ENCODE measurements around the gene MAZ. TPM values are rescaled to one million over a fixed set of nuclear protein-coding genes. Genes with fewer than 3 reads are reported as not detected.

Gene MAZ
- polyA plus RNA-seq, 1 of the 3 experiments (the other 2 are of a cell fraction), result 163 TPM

- no peak for TF ChIP-seq SIN3A (IDR thresholded peaks at IDR 0.05; ENCODE audit: borderline replicate concordance, low read depth, low read length)
- TF ChIP-seq TEAD4 (IDR thresholded peaks at IDR 0.05; ENCODE audit: borderline replicate concordance, insufficient read depth), result no peak
- TF ChIP-seq GATA2 (CRISPR knock-in tag; IDR thresholded peaks at IDR 0.05), result no peak
- TF ChIP-seq FOXM1 (IDR thresholded peaks at IDR 0.05; ENCODE audit: low read depth), result no peak
- no peak for TF ChIP-seq FOXJ3 (CRISPR knock-in tag; IDR thresholded peaks at IDR 0.05)
Observed at GRCh38 chr16:29852654-29853053, 46.3 kb downstream of the MAZ start (continued).

GRCh38 chr16:29854520-29855100 is 48.3 kb downstream of the MAZ start:
- CTCF ChIA-PET, result interaction anchor here (0.9 to 2.7 kb wide), 4 partner anchors 9 to 55 kb away, joined by 3 to 10 read pairs (median 5); partner anchors contain the start of genes MAZ and MVP
- H3K9me2 ChIP-seq, result no peaks in the 10 kb centered on the region
- H3K27ac ChIP-seq (ENCODE audit: low read depth in 2 of 2, low read length in 1 of 2), result no peak overlapping the region
- H3F3A ChIP-seq (replicated peaks; ENCODE audit: insufficient read depth), result peaks cover 27% of the 10 kb centered on the region
- no peak for DNase-seq
- no peaks in the 10 kb centered on the region for H4K20me1 ChIP-seq (ENCODE audit: insufficient read depth)
- H3K4me3 ChIP-seq (ENCODE audit: low read depth in 2 of 2, low read length in 1 of 2), result no peak overlapping the region
- no peaks in the 10 kb centered on the region for H3K9me3 ChIP-seq
- peaks cover 0 to 7% of the 10 kb centered on the region in 2 experiments for H3K36me3 ChIP-seq (replicated peaks in 1 of 2; ENCODE audit: control insufficient read depth in 1 of 2, insufficient read depth in 2 of 2, low read length in 1 of 2)
- WGBS (ENCODE audit: low lambda C conversion rate), result 91% methylated on average over 5 of the region's 5 CpGs
- TF ChIP-seq MEF2A (IDR thresholded peaks at IDR 0.05; ENCODE audit: borderline replicate concordance, low read depth), result no peak
- no peak for TF ChIP-seq RCOR1 (IDR thresholded peaks at IDR 0.05; ENCODE audit: low read length)
- no peak for TF ChIP-seq JUND (IDR thresholded peaks at IDR 0.05)
- no peak for TF ChIP-seq RFX5 (IDR thresholded peaks at IDR 0.05; ENCODE audit: low read length)
- no peak for TF ChIP-seq TAF1 (IDR thresholded peaks at IDR 0.05; ENCODE audit: borderline replicate concordance, low read depth, low read length)
- no peak for TF ChIP-seq MXI1 (IDR thresholded peaks at IDR 0.05; ENCODE audit: low read depth, low read length)
- no peak for TF ChIP-seq REST (IDR thresholded peaks at IDR 0.05; ENCODE audit: low read depth, low read length)
- TF ChIP-seq NRF1 (IDR thresholded peaks at IDR 0.05; ENCODE audit: low read depth, low read length), result no peak
- TF ChIP-seq FOXM1 (IDR thresholded peaks at IDR 0.05; ENCODE audit: low read depth), result no peak
- TF ChIP-seq TCF12 (IDR thresholded peaks at IDR 0.05), result no peak
- no peak for TF ChIP-seq SMC3 (IDR thresholded peaks at IDR 0.05; ENCODE audit: low read depth, low read length)
- TF ChIP-seq POLR2AphosphoS5 (IDR thresholded peaks at IDR 0.05; ENCODE audit: low read depth, low read length), result no peak
- no peak for TF ChIP-seq SIN3A (IDR thresholded peaks at IDR 0.05; ENCODE audit: borderline replicate concordance, low read depth, low read length)
- TF ChIP-seq RXRA (IDR thresholded peaks at IDR 0.05; ENCODE audit: borderline replicate concordance, low read depth), result no peak
- no peak for TF ChIP-seq RAD21 (IDR thresholded peaks at IDR 0.05; ENCODE audit: low read length)
- no peak for TF ChIP-seq CHD2 (IDR thresholded peaks at IDR 0.05; ENCODE audit: low read length, partially characterized antibody)
- TF ChIP-seq GABPA (IDR thresholded peaks at IDR 0.05; ENCODE audit: low read depth), result no peak
- TF ChIP-seq IRF3 (IDR thresholded peaks at IDR 0.05; ENCODE audit: low read depth, low read length), result no peak
- no peak for TF ChIP-seq EP300 (IDR thresholded peaks at IDR 0.05; ENCODE audit: borderline replicate concordance in 1 of 2, low read depth in 1 of 2, low read length in 1 of 2)
- peaks cover 0 to 13% of the 10 kb centered on the region in 2 experiments; a peak in 1 of 4 replicates for H3K4me1 ChIP-seq (ENCODE audit: control insufficient read depth in 1 of 2, insufficient read depth in 2 of 2, low read depth in 1 of 2, low read length in 1 of 2)
- no peak overlapping the region for H3K9ac ChIP-seq
- H2AFZ ChIP-seq (ENCODE audit: low read depth), result no peak overlapping the region
- H3K27me3 ChIP-seq (ENCODE audit: insufficient read depth), result no peaks in the 10 kb centered on the region
- H3K4me2 ChIP-seq, result no peak overlapping the region
- POLR2A ChIA-PET, result interaction anchor here (0.6 to 1.1 kb wide), 3 partner anchors 46 to 167 kb away, joined by 3 to 4 read pairs (median 3); partner anchors contain the start of gene ASPHD1
- no peaks in the 10 kb centered on the region for H3K79me2 ChIP-seq (ENCODE audit: insufficient read depth)
